Panc1 (cell line): ENCODE results near the gene MYO7A. TPM values are rescaled to one million over a fixed set of nuclear protein-coding genes. Genes with fewer than 3 reads are reported as not detected.

Source experiments
- ATAC-seq: fragments of 200-7000 bp; cut with Tn5 transposase; 2 replicates; pipeline ENCODE4 v1.9.1; 2020; ENCODE audit warnings: mild to moderate bottlenecking, moderate library complexity
- BruUV-seq: library from RNA; stranded (reverse); fragments of 400-500 nt; replicated peaks from 2 replicates; lab custom pipeline; 2021; lab: Mats Ljungman, UMichigan
- CTCF ChIA-PET: fragments of 300-600 bp; sonication (Branson Sonifier 250); formaldehyde crosslinking; loops from one replicate; lab custom pipeline; 2022; ENCODE audit warnings: antibody characterized with exemption; lab: Charles Lee
- POLR2A ChIA-PET: fragments of 300-600 bp; sonication (Branson Sonifier 250); formaldehyde crosslinking; loops from one replicate; lab custom pipeline; 2022; ENCODE audit warnings: antibody characterized with exemption; lab: Charles Lee
- DNase-seq: peaks from one replicate; pipeline ENCODE4 v3.0.0-alpha.2; 2010; ENCODE audit warnings: low read depth, low spot score
- H3K27ac ChIP-seq: 2 replicates; pipeline ENCODE4 v1.5.1; 2011; ENCODE audit warnings: mild to moderate bottlenecking, low read length, inconsistent platforms
- H3K27me3 ChIP-seq: fragments of 200-500 bp; sonication (Bioruptor generic); 2 replicates; pipeline ENCODE4 v1.6.0; 2014; ENCODE audit warnings: low read length, inconsistent platforms; ENCODE audit not compliant: control insufficient read depth, insufficient read depth
- H3K36me3 ChIP-seq: fragments of 200-500 bp; sonication (Bioruptor generic); 2 replicates; pipeline ENCODE4 v1.5.1; 2014; ENCODE audit warnings: inconsistent platforms, mild to moderate bottlenecking, low read length, moderate library complexity; ENCODE audit not compliant: control insufficient read depth, insufficient read depth
- H3K4me1 ChIP-seq: 2 replicates; pipeline ENCODE4 v1.5.1; 2011; ENCODE audit warnings: inconsistent platforms, mild to moderate bottlenecking, low read length, moderate library complexity; ENCODE audit not compliant: control insufficient read depth, insufficient read depth
- H3K4me3 ChIP-seq, 2 experiments: 2 replicates each; pipeline ENCODE4 v1.5.1; 2011 to 2012; ENCODE audit warnings: low read depth in 2 of 2, low read length in 2 of 2, mild to moderate bottlenecking in 2 of 2, inconsistent platforms in 1 of 2, moderate library complexity in 1 of 2
- H3K9me3 ChIP-seq: fragments of 200-500 bp; sonication (Bioruptor generic); 2 replicates; pipeline ENCODE4 v1.5.1; 2014; ENCODE audit warnings: low read depth, mild to moderate bottlenecking, inconsistent platforms, low read length, moderate library complexity; ENCODE audit not compliant: control insufficient read depth, insufficient read depth
- CTCF ChIP-seq: fragments of 450-650 bp; IDR thresholded peaks from 2 replicates; pipeline ENCODE4 v1.5.1; 2017; ENCODE audit warnings: mild to moderate bottlenecking
- POLR2AphosphoS5 ChIP-seq: IDR thresholded peaks from 2 replicates; pipeline ENCODE4 v1.6.1; 2012; ENCODE audit warnings: mild to moderate bottlenecking, low read depth, low read length, moderate library complexity
- REST ChIP-seq, 2 experiments: IDR thresholded peaks; 2 replicates each; pipeline ENCODE4 v1.6.1; 2011 to 2012; ENCODE audit warnings: low read depth in 2 of 2, control low read depth in 1 of 2, low read length in 1 of 2, mild to moderate bottlenecking in 1 of 2, moderate library complexity in 1 of 2; ENCODE audit not compliant: insufficient read depth in 1 of 2
- SIN3A ChIP-seq: IDR thresholded peaks from 2 replicates; pipeline ENCODE4 v1.6.1; 2012; ENCODE audit warnings: low read depth, mild to moderate bottlenecking, low read length, moderate library complexity, borderline replicate concordance; ENCODE audit not compliant: insufficient read depth
- TCF7L2 ChIP-seq: IDR thresholded peaks from 2 replicates; pipeline ENCODE4 v1.6.1; 2011; ENCODE audit warnings: mild to moderate bottlenecking, low read depth, low read length, inconsistent platforms
- in situ Hi-C: cut with HindIII; loops from 2 replicates; pipeline ENCODE4 v1.10.0; 2016; ENCODE audit warnings: low sequenced_read_pairs, low pct_unique_long_range_greater_than_20kb
- intact Hi-C: fragments of 100-400 bp; cut with micrococcal nuclease; formaldehyde crosslinking; loops from one replicate; pipeline ENCODE4 v1.10.0; 2022; ENCODE audit not compliant: unreplicated experiment
- total RNA-seq: library from RNA; stranded (reverse); gene quantifications from one replicate; pipeline ENCODE4 v1.2.1, GENCODE V29; 2021; ENCODE audit not compliant: unreplicated experiment

The MYO7A gene
- total RNA-seq, 1 experiment from 2014 or later = 1.3 TPM

- in situ Hi-C loops = no loop called here
Observed at GRCh38 chr11:77121096-77121640, 6.9 kb upstream of the MYO7A start.

GRCh38 chr11:77121876-77122575, 6.0 kb upstream of the MYO7A start:
- POLR2A ChIA-PET = no interaction called here
- in situ Hi-C loops = no loop called here

More at GRCh38 chr11:77121096-77121640, 6.9 kb upstream of the MYO7A start:
- H3K9me3 ChIP-seq = no peaks in the 10 kb centered on the region
- TF ChIP-seq SIN3A = no peak
- no peak for TF ChIP-seq REST (IDR thresholded peaks at IDR 0.05; ENCODE audit: insufficient read depth in 1 of 2, low read depth in 2 of 2, low read length in 1 of 2)
- no peaks in the 10 kb centered on the region for H3K36me3 ChIP-seq
- POLR2A ChIA-PET = no interaction called here
- CTCF ChIA-PET = interaction anchor here (1.4 kb wide), 1 partner anchor 30 kb away, joined by 3 read pairs; no protein-coding TSS in a partner anchor
- DNase-seq (no peak), ATAC-seq (no peak)
- no TSS peak for BruUV-seq
- H3K4me1 ChIP-seq = no peaks in the 10 kb centered on the region
- H3K27me3 ChIP-seq = no peaks in the 10 kb centered on the region
- H3K4me3 ChIP-seq = no peak overlapping the region
- intact Hi-C loops = no loop called here
- no peak overlapping the region for H3K27ac ChIP-seq

More at GRCh38 chr11:77121876-77122575, 6.0 kb upstream of the MYO7A start:
- Histone ChIP-seq H3K27ac (no peak overlapping the region), H3K9me3 (no peaks in the 10 kb centered on the region), H3K36me3 (no peaks in the 10 kb centered on the region), H3K4me3 (no peak overlapping the region), H3K27me3 (no peaks in the 10 kb centered on the region), H3K4me1 (no peaks in the 10 kb centered on the region)
- intact Hi-C loops = no loop called here
- no peak for ATAC-seq
- no peak for DNase-seq
- CTCF ChIA-PET = interaction anchor here (0.6 to 1.4 kb wide), 3 partner anchors 31 to 162 kb away, joined by 3 to 11 read pairs (median 3); no protein-coding TSS in a partner anchor
- no peak for TF ChIP-seq SIN3A
- no peak for TF ChIP-seq TCF7L2
- TF ChIP-seq CTCF = no peak
- TF ChIP-seq REST (IDR thresholded peaks at IDR 0.05; ENCODE audit: insufficient read depth in 1 of 2, low read depth in 2 of 2, low read length in 1 of 2) = no peak
- no peak for TF ChIP-seq POLR2AphosphoS5
- BruUV-seq = no TSS peak
